ENCODE measurements around the gene RSPO1.

- no peak for TF ChIP-seq REST (IDR thresholded peaks at IDR 0.05; ENCODE audit: insufficient read depth in 1 of 2, low read depth in 2 of 2, low read length in 2 of 2)
- TF ChIP-seq SIN3A (IDR thresholded peaks at IDR 0.05; ENCODE audit: borderline replicate concordance, insufficient read depth, low read length): no peak
- TF ChIP-seq POLR2AphosphoS5 (IDR thresholded peaks at IDR 0.05; ENCODE audit: low read depth, low read length): no peak
- TF ChIP-seq TAF1 (IDR thresholded peaks at IDR 0.05; ENCODE audit: borderline replicate concordance, insufficient read depth, low read length): no peak
- TF ChIP-seq FOXP2 (optimal IDR thresholded peaks at IDR 0.05; ENCODE audit: borderline replicate concordance, extremely low read depth, extremely low read length, insufficient read depth): no peak
Observed at GRCh38 chr1:37673920-37674319, 39.2 kb upstream of the RSPO1 start.
